C4-2B (cell line): ENCODE results near the gene LRR1.

Experiments
- ZFX ChIP-seq: fragments of 450-650 bp; IDR thresholded peaks from 2 replicates; pipeline ENCODE4 v1.6.1; 2017
- TF ChIP-seq, protein P1 (sequence below): fragments of 450-650 bp; conservative IDR thresholded peaks from 2 replicates; pipeline ENCODE4 v1.5.1; 2017; ENCODE audit warnings: mild to moderate bottlenecking

DNA sequence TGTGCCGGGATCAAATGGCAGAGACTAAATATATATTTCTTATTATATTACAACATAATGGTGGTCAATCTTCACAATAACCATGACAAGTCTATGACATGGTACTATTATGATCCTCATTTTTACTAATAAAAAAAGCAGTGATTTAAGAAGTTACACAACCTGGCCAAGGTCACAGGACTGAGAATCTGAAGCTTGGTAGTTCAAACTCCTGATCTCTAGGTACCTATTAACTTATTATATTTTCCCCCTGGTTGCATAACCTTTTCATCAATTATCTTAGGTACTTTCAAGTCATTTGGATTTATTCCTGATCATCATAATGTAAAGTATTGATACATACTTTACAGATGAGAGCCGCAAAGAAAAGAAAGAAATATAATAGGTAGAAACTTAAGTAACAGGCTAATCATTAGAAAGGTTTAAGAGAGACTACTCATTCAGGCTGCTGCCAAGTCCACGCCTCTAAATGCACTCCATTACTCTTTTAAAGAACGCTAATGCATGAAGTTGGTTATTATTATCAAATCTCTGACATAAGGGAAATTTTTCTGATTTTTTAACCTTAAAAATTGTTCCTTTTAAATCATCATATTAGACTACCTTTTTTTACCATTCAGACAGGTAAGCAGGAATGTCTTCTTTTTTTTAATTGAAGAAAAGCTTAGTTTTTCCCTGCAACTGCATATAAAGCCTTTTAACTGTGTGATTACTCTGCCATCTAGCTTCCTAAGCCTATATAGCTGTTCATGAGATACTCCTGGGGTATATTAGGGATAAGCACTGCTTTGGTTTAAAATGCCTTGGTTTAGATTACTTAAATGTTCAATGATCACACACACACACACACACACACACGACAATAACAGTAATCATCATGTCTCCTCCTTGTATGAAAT, 48.2 kb upstream of the LRR1 start:
- TF ChIP-seq, protein P1, sequence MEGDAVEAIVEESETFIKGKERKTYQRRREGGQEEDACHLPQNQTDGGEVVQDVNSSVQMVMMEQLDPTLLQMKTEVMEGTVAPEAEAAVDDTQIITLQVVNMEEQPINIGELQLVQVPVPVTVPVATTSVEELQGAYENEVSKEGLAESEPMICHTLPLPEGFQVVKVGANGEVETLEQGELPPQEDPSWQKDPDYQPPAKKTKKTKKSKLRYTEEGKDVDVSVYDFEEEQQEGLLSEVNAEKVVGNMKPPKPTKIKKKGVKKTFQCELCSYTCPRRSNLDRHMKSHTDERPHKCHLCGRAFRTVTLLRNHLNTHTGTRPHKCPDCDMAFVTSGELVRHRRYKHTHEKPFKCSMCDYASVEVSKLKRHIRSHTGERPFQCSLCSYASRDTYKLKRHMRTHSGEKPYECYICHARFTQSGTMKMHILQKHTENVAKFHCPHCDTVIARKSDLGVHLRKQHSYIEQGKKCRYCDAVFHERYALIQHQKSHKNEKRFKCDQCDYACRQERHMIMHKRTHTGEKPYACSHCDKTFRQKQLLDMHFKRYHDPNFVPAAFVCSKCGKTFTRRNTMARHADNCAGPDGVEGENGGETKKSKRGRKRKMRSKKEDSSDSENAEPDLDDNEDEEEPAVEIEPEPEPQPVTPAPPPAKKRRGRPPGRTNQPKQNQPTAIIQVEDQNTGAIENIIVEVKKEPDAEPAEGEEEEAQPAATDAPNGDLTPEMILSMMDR, result peak; percentile 49
- TF ChIP-seq ZFX, result no peak
